T-helper 2 cell treated with Interferon-gamma antibody and Interleukin-4, amounts not matched to agents 5 μg/mL and 100 μg/mL, for 36 hours (primary cell): Measurements from ENCODE around the gene ATL1.
"Not testable (repeated sequence)": the region's sequence is repeated elsewhere in the genome, so short reads cannot be mapped to it uniquely, and the experiment has no call there.

Experiments used
- DNase-seq: peaks from one replicate; pipeline ENCODE4 v3.0.0; 2021; ENCODE audit warnings: low spot score
- H3K27ac Mint-ChIP-seq: one replicate; pipeline ENCODE4 v1.8.0; 2021; ENCODE audit warnings: mild to moderate bottlenecking, mixed read lengths
- H3K27me3 Mint-ChIP-seq: one replicate; pipeline ENCODE4 v1.8.0; 2021; ENCODE audit warnings: low read depth, mixed read lengths
- H3K36me3 Mint-ChIP-seq: one replicate; pipeline ENCODE4 v1.8.0; 2021; ENCODE audit warnings: low read depth, mixed read lengths
- H3K4me1 Mint-ChIP-seq: one replicate; pipeline ENCODE4 v1.8.0; 2021; ENCODE audit warnings: low read depth, mixed read lengths
- H3K4me3 Mint-ChIP-seq: one replicate; pipeline ENCODE4 v1.8.0; 2022; ENCODE audit warnings: mild to moderate bottlenecking, moderate library complexity, mixed read lengths
- H3K9me3 Mint-ChIP-seq: one replicate; pipeline ENCODE4 v1.8.0; 2021; ENCODE audit warnings: mixed read lengths

ATL1 gene

GRCh38 chr14:50620341-50620740 is 60.4 kb downstream of the ATL1 start:
- no peaks in the 10 kb centered on the region for H3K27me3 Mint-ChIP-seq
- no peak overlapping the region for H3K27ac Mint-ChIP-seq
- DNase-seq = no peak
- no peak overlapping the region for H3K4me3 Mint-ChIP-seq
- H3K4me1 Mint-ChIP-seq = no peaks in the 10 kb centered on the region
- no peaks in the 10 kb centered on the region for H3K36me3 Mint-ChIP-seq
- no peaks in the 10 kb centered on the region for H3K9me3 Mint-ChIP-seq

GRCh38 chr14:50622978-50623377 is 63.0 kb downstream of the ATL1 start:
- no peaks in the 10 kb centered on the region for H3K4me1 Mint-ChIP-seq
- no peak for DNase-seq
- H3K9me3 Mint-ChIP-seq = no peaks in the 10 kb centered on the region
- no peaks in the 10 kb centered on the region for H3K27me3 Mint-ChIP-seq
- no peak overlapping the region for H3K27ac Mint-ChIP-seq
- no peak overlapping the region for H3K4me3 Mint-ChIP-seq
- H3K36me3 Mint-ChIP-seq = no peaks in the 10 kb centered on the region

- H3K4me3 Mint-ChIP-seq = no peak overlapping the region
- no peaks in the 10 kb centered on the region for H3K4me1 Mint-ChIP-seq
- H3K27me3 Mint-ChIP-seq = no peaks in the 10 kb centered on the region
- no peak overlapping the region for H3K27ac Mint-ChIP-seq
- no peaks in the 10 kb centered on the region for H3K9me3 Mint-ChIP-seq
- no peak for DNase-seq
- no peaks in the 10 kb centered on the region for H3K36me3 Mint-ChIP-seq
These were observed 64.5 kb downstream of the ATL1 start for GRCh38 chr14:50624447-50624846.

GRCh38 chr14:50624947-50625346 is 65.0 kb downstream of the ATL1 start:
- not testable (repeated sequence) for H3K9me3 Mint-ChIP-seq, H3K27me3 Mint-ChIP-seq, H3K36me3 Mint-ChIP-seq, H3K27ac Mint-ChIP-seq, H3K4me3 Mint-ChIP-seq, H3K4me1 Mint-ChIP-seq, DNase-seq

GRCh38 chr14:50631408-50631821 is 71.5 kb downstream of the ATL1 start:
- Mint-ChIP-seq H3K9me3 (no peaks in the 10 kb centered on the region), H3K4me1 (no peaks in the 10 kb centered on the region), H3K4me3 (no peak overlapping the region), H3K27ac (no peak overlapping the region), H3K36me3 (no peaks in the 10 kb centered on the region), H3K27me3 (no peaks in the 10 kb centered on the region)
- no peak for DNase-seq

GRCh38 chr14:50633954-50634353 is 74.0 kb downstream of the ATL1 start:
- no peak for DNase-seq
- Mint-ChIP-seq H3K36me3 (no peaks in the 10 kb centered on the region), H3K27me3 (no peaks in the 10 kb centered on the region), H3K4me3 (no peak overlapping the region), H3K4me1 (no peaks in the 10 kb centered on the region), H3K9me3 (no peaks in the 10 kb centered on the region), H3K27ac (no peak overlapping the region)

- no peaks in the 10 kb centered on the region for H3K9me3 Mint-ChIP-seq
- no peaks in the 10 kb centered on the region for H3K36me3 Mint-ChIP-seq
- DNase-seq = no peak
- no peak overlapping the region for H3K4me3 Mint-ChIP-seq
- H3K27me3 Mint-ChIP-seq = no peaks in the 10 kb centered on the region
- no peak overlapping the region for H3K27ac Mint-ChIP-seq
- no peaks in the 10 kb centered on the region for H3K4me1 Mint-ChIP-seq
These were observed 75.2 kb downstream of the ATL1 start for GRCh38 chr14:50635141-50635540.

- no peaks in the 10 kb centered on the region for H3K36me3 Mint-ChIP-seq
- H3K4me1 Mint-ChIP-seq = peaks cover under 1% of the 10 kb centered on the region
- no peaks in the 10 kb centered on the region for H3K27me3 Mint-ChIP-seq
- no peak overlapping the region for H3K4me3 Mint-ChIP-seq
- no peak for DNase-seq
- no peak overlapping the region for H3K27ac Mint-ChIP-seq
- H3K9me3 Mint-ChIP-seq = no peaks in the 10 kb centered on the region
These were observed 87.3 kb downstream of the ATL1 start for GRCh38 chr14:50647282-50647681.

- Mint-ChIP-seq H3K27ac (no peak overlapping the region), H3K9me3 (no peaks in the 10 kb centered on the region), H3K4me1 (peaks cover 1% of the 10 kb centered on the region), H3K4me3 (no peak overlapping the region), H3K36me3 (no peaks in the 10 kb centered on the region), H3K27me3 (no peaks in the 10 kb centered on the region)
- DNase-seq = no peak
These were observed 87.8 kb downstream of the ATL1 start for GRCh38 chr14:50647753-50648152.

GRCh38 chr14:50649691-50650090 is 89.7 kb downstream of the ATL1 start:
- no peak for DNase-seq
- Mint-ChIP-seq H3K27me3 (no peaks in the 10 kb centered on the region), H3K27ac (no peak overlapping the region), H3K4me3 (no peak overlapping the region), H3K4me1 (peaks cover 1% of the 10 kb centered on the region), H3K36me3 (no peaks in the 10 kb centered on the region), H3K9me3 (no peaks in the 10 kb centered on the region)

GRCh38 chr14:50656776-50657175 is 96.8 kb downstream of the ATL1 start:
- H3K9me3 Mint-ChIP-seq = no peaks in the 10 kb centered on the region
- no peaks in the 10 kb centered on the region for H3K36me3 Mint-ChIP-seq
- no peaks in the 10 kb centered on the region for H3K27me3 Mint-ChIP-seq
- DNase-seq = no peak
- H3K4me1 Mint-ChIP-seq = peaks cover 1% of the 10 kb centered on the region
- no peak overlapping the region for H3K27ac Mint-ChIP-seq
- H3K4me3 Mint-ChIP-seq = no peak overlapping the region

- H3K9me3 Mint-ChIP-seq = no peaks in the 10 kb centered on the region
- H3K27me3 Mint-ChIP-seq = no peaks in the 10 kb centered on the region
- H3K4me3 Mint-ChIP-seq = no peak overlapping the region
- no peaks in the 10 kb centered on the region for H3K4me1 Mint-ChIP-seq
- H3K36me3 Mint-ChIP-seq = no peaks in the 10 kb centered on the region
- DNase-seq = no peak
- H3K27ac Mint-ChIP-seq = no peak overlapping the region
These were observed 97.8 kb downstream of the ATL1 start for GRCh38 chr14:50657753-50658152.

- H3K4me1 Mint-ChIP-seq = no peaks in the 10 kb centered on the region
- H3K4me3 Mint-ChIP-seq = no peak overlapping the region
- H3K27ac Mint-ChIP-seq = no peak overlapping the region
- no peak for DNase-seq
- peaks cover 2% of the 10 kb centered on the region for H3K36me3 Mint-ChIP-seq
- H3K27me3 Mint-ChIP-seq = no peaks in the 10 kb centered on the region
- no peaks in the 10 kb centered on the region for H3K9me3 Mint-ChIP-seq
These were observed 98.3 kb downstream of the ATL1 start for GRCh38 chr14:50658203-50658602.

- H3K27me3 Mint-ChIP-seq = no peaks in the 10 kb centered on the region
- H3K4me3 Mint-ChIP-seq = no peak overlapping the region
- no peak for DNase-seq
- H3K4me1 Mint-ChIP-seq = no peaks in the 10 kb centered on the region
- H3K27ac Mint-ChIP-seq = no peak overlapping the region
- no peaks in the 10 kb centered on the region for H3K9me3 Mint-ChIP-seq
- H3K36me3 Mint-ChIP-seq = peaks cover 2% of the 10 kb centered on the region
These were observed 99.5 kb downstream of the ATL1 start for GRCh38 chr14:50659327-50659974.

- not testable (repeated sequence) for H3K27me3 Mint-ChIP-seq, H3K36me3 Mint-ChIP-seq, H3K27ac Mint-ChIP-seq, H3K4me3 Mint-ChIP-seq, DNase-seq, H3K9me3 Mint-ChIP-seq
- H3K4me1 Mint-ChIP-seq = peaks cover 17% of the 10 kb centered on the region
These were observed 104.6 kb downstream of the ATL1 start for GRCh38 chr14:50664579-50664978.
